ENCODE results near the gene RMP24.

Gene RMP24

GRCh38 chr18:36012891-36013290 is 40.4 kb downstream of the RMP24 start:
- Histone ChIP-seq H3K79me2 (replicated peaks; ENCODE audit: insufficient read depth) (no peaks in the 10 kb centered on the region), H3K4me1 (ENCODE audit: insufficient read depth) (no peaks in the 10 kb centered on the region), H3K27me3 (ENCODE audit: insufficient read depth) (no peaks in the 10 kb centered on the region), H3K4me3 (no peak overlapping the region), H3K9me2 (ENCODE audit: insufficient read depth) (no peaks in the 10 kb centered on the region), H3K36me3 (ENCODE audit: insufficient read depth) (no peaks in the 10 kb centered on the region), H4K20me1 (replicated peaks; ENCODE audit: insufficient read depth) (no peaks in the 10 kb centered on the region; the same call in 1 of the 2 replicates), H2AFZ (no peak overlapping the region), H3K27ac (ENCODE audit: low read depth) (no peak overlapping the region), H3F3A (replicated peaks; ENCODE audit: low read depth) (no peaks in the 10 kb centered on the region), H3K4me2 (no peak overlapping the region)
- Mint-ChIP-seq H3K27me3 (ENCODE audit: insufficient read depth, low read depth, poor library complexity) (no peaks in the 10 kb centered on the region), H3K9me3 (no peaks in the 10 kb centered on the region; the same call in 2 of the 3 replicates), H3K27ac (peak overlapping the region; percentile 82), H3K4me3 (no peak overlapping the region), H3K4me1 (peaks cover 9% of the 10 kb centered on the region; the same call in 2 of the 3 replicates), H3K36me3 (ENCODE audit: low read depth) (no peaks in the 10 kb centered on the region)
- ATAC-seq: no peak
- DNase-seq (ENCODE audit: low spot score): no peak
- TF ChIP-seq ETS1 (IDR thresholded peaks at IDR 0.05): no peak
- TF ChIP-seq JUNB (IDR thresholded peaks at IDR 0.05; ENCODE audit: unreplicated experiment): no peak

- H3K36me3 ChIP-seq (ENCODE audit: insufficient read depth): no peaks in the 10 kb centered on the region
- H3K27ac ChIP-seq (ENCODE audit: low read depth): no peak overlapping the region
- Mint-ChIP-seq H3K27ac (0 out of 2 replicates have a peak overlapping the region, but pooled peaks have one; percentile 10), H3K4me1 (peaks cover 9% of the 10 kb centered on the region), H3K4me3 (no peak overlapping the region), H3K9me3 (no peaks in the 10 kb centered on the region; the same call in 2 of the 3 replicates), H3K27me3 (ENCODE audit: insufficient read depth, low read depth, poor library complexity) (no peaks in the 10 kb centered on the region), H3K36me3 (ENCODE audit: low read depth) (no peaks in the 10 kb centered on the region; the same call in 2 of the 3 replicates)
- H3K4me3 ChIP-seq: no peak overlapping the region
- no peaks in the 10 kb centered on the region for H3K79me2 ChIP-seq (replicated peaks; ENCODE audit: insufficient read depth)
- ATAC-seq (no peak), DNase-seq (ENCODE audit: low spot score) (no peak)
- H2AFZ ChIP-seq: no peak overlapping the region
- H4K20me1 ChIP-seq (replicated peaks; ENCODE audit: insufficient read depth): no peaks in the 10 kb centered on the region
- H3F3A ChIP-seq (replicated peaks; ENCODE audit: low read depth): no peaks in the 10 kb centered on the region
- H3K4me2 ChIP-seq: no peak overlapping the region
- no peaks in the 10 kb centered on the region for H3K27me3 ChIP-seq (ENCODE audit: insufficient read depth)
- H3K4me1 ChIP-seq (ENCODE audit: insufficient read depth): no peaks in the 10 kb centered on the region
- no peaks in the 10 kb centered on the region for H3K9me2 ChIP-seq (ENCODE audit: insufficient read depth)
- no peak for TF ChIP-seq STAT1 (IDR thresholded peaks at IDR 0.05; ENCODE audit: unreplicated experiment)
- TF ChIP-seq ZNF462 (CRISPR knock-in tag; IDR thresholded peaks at IDR 0.05): no peak
- TF ChIP-seq NANOG (IDR thresholded peaks at IDR 0.05; ENCODE audit: borderline replicate concordance): no peak
- no peak for TF ChIP-seq ETS1 (IDR thresholded peaks at IDR 0.05)
- TF ChIP-seq EZH2 (IDR thresholded peaks at IDR 0.05; ENCODE audit: low read depth, unreplicated experiment): no peak
- no peak for TF ChIP-seq REST (IDR thresholded peaks at IDR 0.05; ENCODE audit: unreplicated experiment)
- no peak for TF ChIP-seq JUNB (IDR thresholded peaks at IDR 0.05; ENCODE audit: unreplicated experiment)
- TF ChIP-seq ZNF114 (CRISPR knock-in tag; IDR thresholded peaks at IDR 0.05): no peak
- no peak for TF ChIP-seq POLR2AphosphoS5 (IDR thresholded peaks at IDR 0.05; ENCODE audit: low read depth)
- TF ChIP-seq CREB1 (CRISPR knock-in tag; IDR thresholded peaks at IDR 0.05; ENCODE audit: low read depth): no peak
Observed at GRCh38 chr18:36015629-36016028, 43.1 kb downstream of the RMP24 start.

All from GM23338 (cell line).